H1 (cell line): ENCODE measurements around the gene NELFCD. TPM values are rescaled to one million over a fixed set of nuclear protein-coding genes. Genes with fewer than 3 reads are reported as not detected.

Experiments
- CTCF ChIA-PET: fragments of 300-600 bp; sonication (Branson Sonifier 250); formaldehyde crosslinking; loops from one replicate; lab custom pipeline; 2021; ENCODE audit not compliant: partially characterized antibody; lab: Charles Lee
- POLR2A ChIA-PET: fragments of 300-600 bp; sonication (Branson Sonifier 250); formaldehyde crosslinking; loops from one replicate; lab custom pipeline; 2021; ENCODE audit warnings: inconsistent platforms; ENCODE audit not compliant: partially characterized antibody; lab: Charles Lee
- DNase-seq, 2 experiments: peaks; one replicate each; pipeline versions ENCODE4 v3.0.0 to v3.0.0-alpha.2; 2010 to 2022; ENCODE audit warnings: low spot score in 2 of 2, low read depth in 1 of 2, mixed read lengths in 1 of 2
- FAIRE-seq: peaks from 2 replicates; lab custom pipeline; 2011; peaks lifted over from hg19 to GRCh38; lab: Jason Lieb, UNC
- H2AFZ ChIP-seq: 2 replicates; pipeline ENCODE4 v1.8.1; 2012; ENCODE audit warnings: low read length, inconsistent platforms
- H2AK5ac ChIP-seq: 2 replicates; pipeline ENCODE4 v1.6.1; 2013; ENCODE audit warnings: low read depth, low read length
- H2BK120ac ChIP-seq: replicated peaks from 2 replicates; pipeline ENCODE3; 2013; ENCODE audit warnings: low read depth, low read length, inconsistent platforms
- H2BK12ac ChIP-seq: 2 replicates; pipeline ENCODE4 v1.6.1; 2013; ENCODE audit warnings: low read depth, low read length
- H2BK15ac ChIP-seq: 2 replicates; pipeline ENCODE4 v1.6.1; 2013; ENCODE audit warnings: low read length
- H2BK20ac ChIP-seq: 2 replicates; pipeline ENCODE4 v1.6.1; 2013; ENCODE audit warnings: low read length
- H2BK5ac ChIP-seq: 2 replicates; pipeline ENCODE4 v1.6.1; 2013; ENCODE audit warnings: low read depth, low read length
- H3K14ac ChIP-seq: 2 replicates; pipeline ENCODE4 v1.6.1; 2013; ENCODE audit warnings: inconsistent platforms; ENCODE audit not compliant: insufficient read length
- H3K18ac ChIP-seq: 2 replicates; pipeline ENCODE4 v1.6.1; 2013; ENCODE audit warnings: low read length; ENCODE audit errors: extremely low read depth
- H3K23ac ChIP-seq: 2 replicates; pipeline ENCODE4 v1.6.1; 2013; ENCODE audit warnings: inconsistent platforms; ENCODE audit not compliant: insufficient read length
- H3K23me2 ChIP-seq: 2 replicates; pipeline ENCODE4 v1.6.1; 2013; ENCODE audit warnings: low read depth, low read length
- H3K27ac ChIP-seq: 2 replicates; pipeline ENCODE4 v1.6.1; 2011; ENCODE audit warnings: low read depth, low read length, inconsistent platforms
- H3K27me3 ChIP-seq, 4 experiments: replicated peaks in 1 of 4; 1 replicate in 1 of 4; 2 replicates in 3 of 4; pipeline versions ENCODE4 v1.6.1 to v1.8.1; 2011 to 2013; ENCODE audit warnings: low read length in 3 of 4, mild to moderate bottlenecking in 3 of 4, inconsistent platforms in 2 of 4, mixed read lengths in 2 of 4, moderate library complexity in 1 of 4; ENCODE audit not compliant: control insufficient read depth in 3 of 4, insufficient read depth in 3 of 4; ENCODE audit errors: extremely low read depth in 1 of 4
- H3K36me3 ChIP-seq, 4 experiments: 2 replicates each; pipeline versions ENCODE4 v1.6.1 to v1.8.1; 2011 to 2013; ENCODE audit warnings: mild to moderate bottlenecking in 4 of 4, low read length in 3 of 4, moderate library complexity in 2 of 4, control low read depth in 1 of 4, inconsistent platforms in 1 of 4; ENCODE audit not compliant: insufficient read depth in 4 of 4, control insufficient read depth in 2 of 4
- H3K4ac ChIP-seq: replicated peaks from 2 replicates; pipeline ENCODE3; 2013; ENCODE audit warnings: low read length, low read depth, mixed read lengths, inconsistent platforms; ENCODE audit not compliant: insufficient read length
- H3K4me1 ChIP-seq, 4 experiments: replicated peaks in 1 of 4; 1 replicate in 1 of 4; 2 replicates in 3 of 4; pipeline versions ENCODE4 v1.6.1 to v1.8.1; 2011 to 2013; ENCODE audit warnings: low read length in 3 of 4, inconsistent platforms in 2 of 4, mixed read lengths in 1 of 4; ENCODE audit not compliant: insufficient read depth in 4 of 4, control insufficient read depth in 3 of 4
- H3K4me2 ChIP-seq, 2 experiments: 2 replicates each; pipeline versions ENCODE4 v1.6.1 to v1.8.1; 2011 to 2013; ENCODE audit warnings: low read depth in 2 of 2, low read length in 2 of 2, control low read depth in 1 of 2, inconsistent platforms in 1 of 2, mild to moderate bottlenecking in 1 of 2; ENCODE audit not compliant: insufficient read depth in 1 of 2
- H3K4me3 ChIP-seq, 4 experiments: fragments of 200-600, 300-600 bp in 1 of 4; sonication (generic), shearing (Covaris generic), sonication (Bioruptor Twin) in 1 of 4; 2 replicates each; pipeline versions ENCODE4 v1.5.1 to v1.8.1; 2011 to 2016; ENCODE audit warnings: low read length in 4 of 4, low read depth in 3 of 4, control low read depth in 2 of 4, inconsistent platforms in 2 of 4, mild to moderate bottlenecking in 2 of 4, mixed read lengths in 1 of 4, moderate library complexity in 1 of 4; ENCODE audit not compliant: insufficient read depth in 2 of 4; ENCODE audit errors: extremely low read depth in 1 of 4
- H3K56ac ChIP-seq: replicated peaks from 2 replicates; pipeline ENCODE3; 2013; ENCODE audit warnings: low read depth, mild to moderate bottlenecking, mixed read lengths, low read length, inconsistent platforms; ENCODE audit not compliant: insufficient read length
- H3K79me1 ChIP-seq: 2 replicates; pipeline ENCODE4 v1.6.1; 2013; ENCODE audit warnings: low read depth, low read length, control low read depth
- H3K79me2 ChIP-seq, 2 experiments: 2 replicates each; pipeline versions ENCODE4 v1.6.1 to v1.8.1; 2012 to 2013; ENCODE audit warnings: low read length in 2 of 2, mild to moderate bottlenecking in 2 of 2, inconsistent platforms in 1 of 2; ENCODE audit not compliant: insufficient read depth in 2 of 2, control insufficient read depth in 1 of 2
- H3K9ac ChIP-seq, 4 experiments: replicated peaks in 1 of 4; 1 replicate in 1 of 4; 2 replicates in 3 of 4; pipeline versions ENCODE4 v1.6.1 to v1.8.1; 2011 to 2013; ENCODE audit warnings: low read depth in 3 of 4, low read length in 3 of 4, control low read depth in 2 of 4, mild to moderate bottlenecking in 2 of 4, moderate library complexity in 2 of 4, inconsistent platforms in 1 of 4; ENCODE audit errors: extremely low read depth in 1 of 4
- H3K9me3 ChIP-seq, 2 experiments: 2 replicates each; pipeline versions ENCODE4 v1.6.1 to v1.8.1; 2012 to 2013; ENCODE audit warnings: mild to moderate bottlenecking in 2 of 2, moderate library complexity in 2 of 2, control low read depth in 1 of 2, inconsistent platforms in 1 of 2, low read depth in 1 of 2, low read length in 1 of 2, mixed read lengths in 1 of 2; ENCODE audit not compliant: insufficient read depth in 2 of 2
- H4K20me1 ChIP-seq, 2 experiments: replicated peaks in 1 of 2; 2 replicates each; pipeline versions ENCODE3 to v1.8.1; 2011 to 2013; ENCODE audit warnings: inconsistent platforms in 2 of 2, low read length in 2 of 2, mild to moderate bottlenecking in 1 of 2; ENCODE audit not compliant: insufficient read depth in 2 of 2, control insufficient read depth in 1 of 2
- H4K5ac ChIP-seq: 2 replicates; pipeline ENCODE4 v1.6.1; 2013; ENCODE audit warnings: low read length, low read depth, mixed read lengths, inconsistent platforms; ENCODE audit not compliant: insufficient read length
- H4K8ac ChIP-seq: 2 replicates; pipeline ENCODE4 v1.8.0; 2013; ENCODE audit warnings: mild to moderate bottlenecking, moderate library complexity, low read length, inconsistent platforms; ENCODE audit not compliant: insufficient read depth; ENCODE audit errors: extremely low read depth
- H4K91ac ChIP-seq: replicated peaks from 2 replicates; pipeline ENCODE3; 2013; ENCODE audit warnings: low read length, mixed read lengths, inconsistent platforms; ENCODE audit not compliant: insufficient read length
- FOSL1 ChIP-seq: IDR thresholded peaks from 2 replicates; pipeline ENCODE4 v1.6.1; 2011; ENCODE audit warnings: mild to moderate bottlenecking, low read depth, low read length, moderate library complexity; ENCODE audit not compliant: insufficient read depth
- JUN ChIP-seq: IDR thresholded peaks from 2 replicates; pipeline ENCODE4 v1.6.1; 2011; ENCODE audit warnings: low read depth, mild to moderate bottlenecking, improper control_type of control experiment, low read length
- JUND ChIP-seq: IDR thresholded peaks from 2 replicates; pipeline ENCODE4 v1.6.1; 2011; ENCODE audit warnings: mild to moderate bottlenecking, improper control_type of control experiment, low read length
- RNF2 ChIP-seq: fragments of 200-900, 300-1000 bp; sonication (generic); IDR thresholded peaks from 2 replicates; pipeline ENCODE4 v1.7.1; 2016; ENCODE audit warnings: borderline replicate concordance, low read depth, mild to moderate bottlenecking, antibody characterized with exemption, low read length; ENCODE audit not compliant: poor library complexity, severe bottlenecking; ENCODE audit errors: missing control alignments
- SRF ChIP-seq: IDR thresholded peaks from 2 replicates; pipeline ENCODE4 v1.6.1; 2011; ENCODE audit warnings: mild to moderate bottlenecking, low read depth, low read length, moderate library complexity
- TAF7 ChIP-seq: optimal IDR thresholded peaks from 2 replicates; pipeline ENCODE3; 2011; ENCODE audit warnings: low read depth, mild to moderate bottlenecking, inconsistent platforms, low read length, moderate library complexity, borderline replicate concordance
- TBP ChIP-seq: IDR thresholded peaks from 2 replicates; pipeline ENCODE4 v1.6.1; 2011; ENCODE audit warnings: low read depth, low read length, improper control_type of control experiment
- TCF12 ChIP-seq: IDR thresholded peaks from 2 replicates; pipeline ENCODE4 v1.6.1; 2011; ENCODE audit warnings: low read depth, mild to moderate bottlenecking, low read length
- WGBS, 2 experiments: shearing (Covaris generic) in 1 of 2; methylation state at CpG; one replicate each; pipeline versions ENCODE4 v1.1.6 to v1.1.7; 2013 to 2015; ENCODE audit warnings: low lambda C conversion rate in 2 of 2, mixed read lengths in 2 of 2, inconsistent platforms in 1 of 2, low coverage in 1 of 2, missing lambda C conversion rate in 1 of 2; ENCODE audit not compliant: insufficient replicate concordance in 2 of 2, insufficient coverage in 1 of 2, insufficient read length in 1 of 2; ENCODE audit errors: extremely low coverage in 1 of 2, missing lambda C conversion rate in 1 of 2; 5-methylcytosine and 5-hydroxymethylcytosine counted together
- polyA plus RNA-seq, 7 experiments: library from polyadenylated mRNA; depleted of rRNA in 3 of 7; stranded (reverse) in 5 of 7; unstranded in 2 of 7; fragments of >200 nt in 5 of 7; fragments of 200-250 nt in 2 of 7; gene quantifications; 1 replicate in 5 of 7; 2 replicates in 1 of 7; 4 replicates in 1 of 7; pipeline versions ENCODE4 v1.2.1 to v1.2.3, GENCODE V29; 2011 to 2013; ENCODE audit warnings: missing spikeins in 2 of 7, mixed read lengths in 2 of 7
- total RNA-seq: library from RNA; stranded (reverse); fragmentation: NEBNext Ultra II Directional; extraction: Animal tissue kit (Norgen Biotek cat#: 25700); gene quantifications from 2 replicates; pipeline ENCODE4 v1.2.1, GENCODE V29; 2021

Gene NELFCD
- total and polyA plus RNA-seq, 2 of the 8 experiments (the other 6 are each of a cell fraction or from before 2014, with no cell fraction given), result 35.5 to 59.6 TPM

DNA sequence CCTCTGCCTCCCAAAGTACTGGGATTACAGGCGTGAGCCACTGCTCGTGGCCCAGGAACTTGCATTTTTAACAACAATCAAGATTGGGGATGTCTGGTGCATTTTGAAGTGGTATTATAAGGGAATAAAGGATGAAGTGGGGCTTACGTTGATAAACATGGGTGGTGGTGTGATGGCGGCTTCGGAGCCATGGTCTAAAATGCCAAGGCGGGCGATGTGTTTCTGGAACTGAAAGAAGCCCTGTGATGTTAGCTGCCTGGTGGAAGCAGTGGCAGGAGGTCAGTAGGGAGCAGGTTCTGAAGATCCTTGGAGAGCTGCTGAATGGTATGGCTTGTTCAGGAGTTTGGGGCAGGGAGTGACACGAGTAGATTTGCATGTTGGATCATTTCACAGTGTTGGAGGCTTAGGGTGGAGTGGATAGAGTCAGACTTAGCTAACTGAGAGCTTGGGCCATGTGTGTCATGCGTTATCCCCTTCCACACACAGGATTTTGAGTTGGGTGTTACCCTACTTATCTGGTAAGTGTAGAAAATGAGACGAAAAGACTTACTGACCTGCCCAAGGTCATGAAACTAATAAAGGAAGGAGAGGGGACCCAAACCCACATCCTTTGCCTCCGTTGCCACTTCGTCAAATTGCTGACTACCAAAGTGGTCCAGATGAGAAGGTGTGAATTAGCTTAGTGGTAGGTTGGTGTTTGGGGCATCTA lies 1.5 kb downstream of the NELFCD start:
- WGBS, 2 experiments, result 89% methylated on average over 12 of the region's 12 CpGs; no CpG with 5 or more reads in 1 of the 2 experiments
- Histone ChIP-seq H3K79me2 (peaks cover 4 to 43% of the 10 kb centered on the region in 2 experiments), H2BK15ac (peak overlapping the region; percentile 31; the same call in 1 of the 2 replicates), H2BK5ac (0 out of 2 replicates have a peak overlapping the region, but pooled peaks have one; percentile 12), H3K36me3 (peaks cover 4 to 12% (median 7%) of the 10 kb centered on the region in 4 experiments; a peak in 7 of 8 replicates), H2AFZ (no peak overlapping the region), H4K91ac (no peak overlapping the region), H2AK5ac (no peak overlapping the region), H3K9me3 (no peaks in the 10 kb centered on the region), H3K4ac (no peak overlapping the region), H3K79me1 (peaks cover 18% of the 10 kb centered on the region), H4K8ac (no peak overlapping the region), H3K18ac (no peak overlapping the region), H3K27me3 (no peaks in the 10 kb centered on the region), H3K23ac (no peak overlapping the region), H3K14ac (no peak overlapping the region), H3K9ac (no peak overlapping the region; a peak in 1 of 7 replicates), H4K5ac (no peak overlapping the region), H3K23me2 (no peaks in the 10 kb centered on the region; the same call in 1 of the 2 replicates), H4K20me1 (peaks cover 4 to 8% of the 10 kb centered on the region in 2 experiments), H3K56ac (no peak overlapping the region), H3K4me1 (peaks cover 0 to 3% (median 0%) of the 10 kb centered on the region in 4 experiments; a peak in 2 of 7 replicates), H3K27ac (no peak overlapping the region), H3K4me3 (peak overlapping the region in 3 of 4 experiments; percentile 2 to 94 (median 10); a peak in 4 of 8 replicates), H2BK20ac (no peak overlapping the region), H2BK120ac (no peak overlapping the region), H2BK12ac (no peak overlapping the region), H3K4me2 (peak overlapping the region; percentile 37 to 97; a peak in 3 of 4 replicates)
- TF ChIP-seq JUND, result no peak
- TF ChIP-seq TAF7, result no peak
- TF ChIP-seq TCF12, result no peak
- TF ChIP-seq FOSL1, result no peak
- TF ChIP-seq RNF2, result no peak
- TF ChIP-seq JUN, result no peak
- TF ChIP-seq SRF, result no peak
- TF ChIP-seq TBP, result no peak
- no peak for FAIRE-seq
- no peak for DNase-seq
- ChIA-PET POLR2A (interaction anchor here (0.6 to 2.6 kb wide), 12 partner anchors 7 to 658 kb away, joined by 3 to 11 read pairs (median 3); partner anchors contain the start of gene ATP5F1E), CTCF (interaction anchor here (0.7 to 1.3 kb wide), 4 partner anchors 225 to 423 kb away, joined by 3 to 5 read pairs (median 3); no protein-coding TSS in a partner anchor)
